Liver (tissue), 9 donors: ENCODE data around the gene KCNMA1. TPM values are rescaled to one million over a fixed set of nuclear protein-coding genes. Genes with fewer than 3 reads are reported as not detected.
A peak's percentile ranks its signal among the peaks of the same experiment; 100 is the strongest.

Experiments
- DNase-seq: peaks from one replicate; pipeline ENCODE4 v3.0.0-alpha.2; 2017; ENCODE audit warnings: low spot score
- H3K27ac ChIP-seq, 2 donors: one replicate each; pipeline ENCODE4 v1.7.0; 2013; ENCODE audit warnings: inconsistent platforms in 2 of 2, low read length in 2 of 2, control low read depth in 1 of 2, low read depth in 1 of 2, mild to moderate bottlenecking in 1 of 2
- H3K27me3 ChIP-seq, 4 donors: one replicate each; pipeline versions ENCODE4 v1.6.1 to v1.7.0; 2013; ENCODE audit warnings: low read length in 3 of 4, inconsistent platforms in 1 of 4, mild to moderate bottlenecking in 1 of 4, moderate library complexity in 1 of 4; ENCODE audit not compliant: control insufficient read depth in 4 of 4, insufficient read depth in 4 of 4
- H3K36me3 ChIP-seq, 4 donors: one replicate each; pipeline versions ENCODE4 v1.6.1 to v1.7.0; 2013; ENCODE audit warnings: low read length in 3 of 4, mild to moderate bottlenecking in 3 of 4, low read depth in 1 of 4, moderate library complexity in 1 of 4; ENCODE audit not compliant: control insufficient read depth in 4 of 4, insufficient read depth in 3 of 4
- H3K4me1 ChIP-seq, 4 donors: one replicate each; pipeline versions ENCODE4 v1.6.1 to v1.7.0; 2013; ENCODE audit warnings: low read length in 3 of 4, mild to moderate bottlenecking in 3 of 4, moderate library complexity in 1 of 4; ENCODE audit not compliant: control insufficient read depth in 4 of 4, insufficient read depth in 4 of 4
- H3K4me3 ChIP-seq, 3 donors: one replicate each; pipeline versions ENCODE4 v1.6.1 to v1.7.0; 2013; ENCODE audit warnings: low read length in 3 of 3, control low read depth in 1 of 3, low read depth in 1 of 3, mild to moderate bottlenecking in 1 of 3
- H3K9ac ChIP-seq, 2 donors: one replicate each; pipeline ENCODE4 v1.7.0; 2013; ENCODE audit warnings: low read length in 2 of 2, mild to moderate bottlenecking in 2 of 2, moderate library complexity in 2 of 2, control low read depth in 1 of 2, low read depth in 1 of 2
- H3K9me3 ChIP-seq, 4 donors: one replicate each; pipeline versions ENCODE4 v1.6.1 to v1.7.0; 2013; ENCODE audit warnings: low read length in 3 of 4; ENCODE audit not compliant: control insufficient read depth in 4 of 4
- FOXA1 ChIP-seq: IDR thresholded peaks from 2 replicates; pipeline ENCODE4 v1.6.1; 2016; ENCODE audit warnings: antibody characterized with exemption
- FOXA2 ChIP-seq: IDR thresholded peaks from 2 replicates; pipeline ENCODE4 v1.6.1; 2016; ENCODE audit warnings: antibody characterized with exemption
- GABPA ChIP-seq, 2 donors: IDR thresholded peaks in 1 of 2; conservative IDR thresholded peaks in 1 of 2; 2 replicates each; pipeline ENCODE4 v1.6.1; 2016; ENCODE audit warnings: antibody characterized with exemption in 2 of 2, mild to moderate bottlenecking in 1 of 2, moderate library complexity in 1 of 2
- HNF4G ChIP-seq: IDR thresholded peaks from 2 replicates; pipeline ENCODE4 v1.6.1; 2016; ENCODE audit warnings: antibody characterized with exemption
- JUND ChIP-seq, 2 donors: IDR thresholded peaks; 2 replicates each; pipeline ENCODE4 v1.6.1; 2016; ENCODE audit warnings: antibody characterized with exemption in 2 of 2
- NR2F2 ChIP-seq: IDR thresholded peaks from 2 replicates; pipeline ENCODE4 v1.6.1; 2016; ENCODE audit warnings: antibody characterized with exemption
- RAD21 ChIP-seq, 2 donors: IDR thresholded peaks; 2 replicates each; pipeline ENCODE4 v1.6.1; 2016; ENCODE audit warnings: antibody characterized with exemption in 2 of 2, mild to moderate bottlenecking in 2 of 2
- RXRA ChIP-seq, 2 donors: IDR thresholded peaks; 2 replicates each; pipeline ENCODE4 v1.6.1; 2017 to 2018; ENCODE audit warnings: antibody characterized with exemption in 2 of 2, mild to moderate bottlenecking in 1 of 2
- TAF1 ChIP-seq: conservative IDR thresholded peaks from 2 replicates; pipeline ENCODE4 v1.6.1; 2016; ENCODE audit warnings: antibody characterized with exemption, mild to moderate bottlenecking
- YY1 ChIP-seq: IDR thresholded peaks from 2 replicates; pipeline ENCODE4 v1.6.1; 2016; ENCODE audit warnings: antibody characterized with exemption, mild to moderate bottlenecking
- WGBS: extraction: QIAGEN DNeasy Blood & Tissue Kit; methylation state at CpG from one replicate; pipeline ENCODE4 v1.1.7; 2013; 5-methylcytosine and 5-hydroxymethylcytosine counted together
- polyA plus RNA-seq, 2 donors: library from polyadenylated mRNA; stranded (reverse) in 1 of 2; unstranded in 1 of 2; fragments of 200-250 nt in 1 of 2; fragments of >200 nt in 1 of 2; fragmentation: Nextera tagmentation in 1 of 2; extraction: Ambion mirVana in 1 of 2; gene quantifications; one replicate each; pipeline versions ENCODE4 v1.2.1 to v1.2.3, GENCODE V29; 2013 to 2015
- total RNA-seq, 2 donors: library from RNA; depleted of rRNA; stranded (reverse); fragments of >200 nt; gene quantifications; one replicate each; pipeline ENCODE4 v1.2.3, GENCODE V29; 2014
- TF ChIP-seq, protein P1 (sequence below): IDR thresholded peaks from 2 replicates; pipeline ENCODE4 v1.6.1; 2016; ENCODE audit warnings: antibody characterized with exemption, mild to moderate bottlenecking
- TF ChIP-seq, protein P2 (sequence below): IDR thresholded peaks from 2 replicates; pipeline ENCODE4 v1.6.1; 2016; ENCODE audit warnings: antibody characterized with exemption
- TF ChIP-seq, protein P3 (sequence below): IDR thresholded peaks from 2 replicates; pipeline ENCODE4 v1.6.1; 2016; ENCODE audit warnings: antibody characterized with exemption
- TF ChIP-seq, protein P4 (sequence below): IDR thresholded peaks from 2 replicates; pipeline ENCODE4 v1.6.1; 2016; ENCODE audit warnings: antibody characterized with exemption
- donor health status: healthy.
- donor health status: healthy.
- donor health status: healthy.
- donor health status: healthy.
- donor health status: healthy.

The KCNMA1 gene
- total and polyA plus RNA-seq, 4 donors = 2.5 to 9.7 (median 4.7) TPM

DNA sequence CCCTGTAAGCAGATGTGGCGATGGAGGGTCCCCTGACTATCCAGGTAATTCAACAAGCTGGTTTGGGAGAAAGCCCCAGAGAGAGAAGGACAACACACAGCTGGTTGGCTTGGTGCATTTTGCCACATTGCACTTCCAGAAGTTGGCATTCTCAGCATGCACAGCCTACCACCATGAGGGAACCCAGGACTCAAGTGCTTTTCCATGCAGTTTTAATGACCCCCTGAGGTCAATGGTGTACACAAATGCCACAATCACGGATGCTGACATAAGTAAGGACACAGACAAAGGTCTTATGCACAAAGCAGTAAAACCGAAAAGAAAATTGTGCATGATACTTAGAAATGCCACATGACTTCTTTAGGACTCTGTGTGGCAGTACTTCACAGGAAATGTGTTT is 645.1 kb downstream of the KCNMA1 start:
- 85% methylated on average over 3 of the region's 3 CpGs for WGBS
- TF ChIP-seq, protein P1, sequence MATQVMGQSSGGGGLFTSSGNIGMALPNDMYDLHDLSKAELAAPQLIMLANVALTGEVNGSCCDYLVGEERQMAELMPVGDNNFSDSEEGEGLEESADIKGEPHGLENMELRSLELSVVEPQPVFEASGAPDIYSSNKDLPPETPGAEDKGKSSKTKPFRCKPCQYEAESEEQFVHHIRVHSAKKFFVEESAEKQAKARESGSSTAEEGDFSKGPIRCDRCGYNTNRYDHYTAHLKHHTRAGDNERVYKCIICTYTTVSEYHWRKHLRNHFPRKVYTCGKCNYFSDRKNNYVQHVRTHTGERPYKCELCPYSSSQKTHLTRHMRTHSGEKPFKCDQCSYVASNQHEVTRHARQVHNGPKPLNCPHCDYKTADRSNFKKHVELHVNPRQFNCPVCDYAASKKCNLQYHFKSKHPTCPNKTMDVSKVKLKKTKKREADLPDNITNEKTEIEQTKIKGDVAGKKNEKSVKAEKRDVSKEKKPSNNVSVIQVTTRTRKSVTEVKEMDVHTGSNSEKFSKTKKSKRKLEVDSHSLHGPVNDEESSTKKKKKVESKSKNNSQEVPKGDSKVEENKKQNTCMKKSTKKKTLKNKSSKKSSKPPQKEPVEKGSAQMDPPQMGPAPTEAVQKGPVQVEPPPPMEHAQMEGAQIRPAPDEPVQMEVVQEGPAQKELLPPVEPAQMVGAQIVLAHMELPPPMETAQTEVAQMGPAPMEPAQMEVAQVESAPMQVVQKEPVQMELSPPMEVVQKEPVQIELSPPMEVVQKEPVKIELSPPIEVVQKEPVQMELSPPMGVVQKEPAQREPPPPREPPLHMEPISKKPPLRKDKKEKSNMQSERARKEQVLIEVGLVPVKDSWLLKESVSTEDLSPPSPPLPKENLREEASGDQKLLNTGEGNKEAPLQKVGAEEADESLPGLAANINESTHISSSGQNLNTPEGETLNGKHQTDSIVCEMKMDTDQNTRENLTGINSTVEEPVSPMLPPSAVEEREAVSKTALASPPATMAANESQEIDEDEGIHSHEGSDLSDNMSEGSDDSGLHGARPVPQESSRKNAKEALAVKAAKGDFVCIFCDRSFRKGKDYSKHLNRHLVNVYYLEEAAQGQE = no peak
- TF ChIP-seq RAD21 (IDR thresholded peaks at IDR 0.05) (no peak), RXRA (IDR thresholded peaks at IDR 0.05) (no peak), GABPA (IDR thresholded peaks at IDR 0.05 in 1 of 2, conservative IDR thresholded peaks at IDR 0.05 in 1 of 2) (no peak), TAF1 (no peak), FOXA1 (no peak), YY1 (no peak), HNF4G (no peak), FOXA2 (no peak), JUND (IDR thresholded peaks at IDR 0.05) (no peak)
- TF ChIP-seq, protein P2, sequence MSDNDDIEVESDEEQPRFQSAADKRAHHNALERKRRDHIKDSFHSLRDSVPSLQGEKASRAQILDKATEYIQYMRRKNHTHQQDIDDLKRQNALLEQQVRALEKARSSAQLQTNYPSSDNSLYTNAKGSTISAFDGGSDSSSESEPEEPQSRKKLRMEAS = no peak
- TF ChIP-seq, protein P3, sequence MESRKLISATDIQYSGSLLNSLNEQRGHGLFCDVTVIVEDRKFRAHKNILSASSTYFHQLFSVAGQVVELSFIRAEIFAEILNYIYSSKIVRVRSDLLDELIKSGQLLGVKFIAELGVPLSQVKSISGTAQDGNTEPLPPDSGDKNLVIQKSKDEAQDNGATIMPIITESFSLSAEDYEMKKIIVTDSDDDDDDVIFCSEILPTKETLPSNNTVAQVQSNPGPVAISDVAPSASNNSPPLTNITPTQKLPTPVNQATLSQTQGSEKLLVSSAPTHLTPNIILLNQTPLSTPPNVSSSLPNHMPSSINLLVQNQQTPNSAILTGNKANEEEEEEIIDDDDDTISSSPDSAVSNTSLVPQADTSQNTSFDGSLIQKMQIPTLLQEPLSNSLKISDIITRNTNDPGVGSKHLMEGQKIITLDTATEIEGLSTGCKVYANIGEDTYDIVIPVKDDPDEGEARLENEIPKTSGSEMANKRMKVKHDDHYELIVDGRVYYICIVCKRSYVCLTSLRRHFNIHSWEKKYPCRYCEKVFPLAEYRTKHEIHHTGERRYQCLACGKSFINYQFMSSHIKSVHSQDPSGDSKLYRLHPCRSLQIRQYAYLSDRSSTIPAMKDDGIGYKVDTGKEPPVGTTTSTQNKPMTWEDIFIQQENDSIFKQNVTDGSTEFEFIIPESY = no peak
- TF ChIP-seq, protein P4, sequence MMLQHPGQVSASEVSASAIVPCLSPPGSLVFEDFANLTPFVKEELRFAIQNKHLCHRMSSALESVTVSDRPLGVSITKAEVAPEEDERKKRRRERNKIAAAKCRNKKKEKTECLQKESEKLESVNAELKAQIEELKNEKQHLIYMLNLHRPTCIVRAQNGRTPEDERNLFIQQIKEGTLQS = no peak
- no peak for DNase-seq

DNA sequence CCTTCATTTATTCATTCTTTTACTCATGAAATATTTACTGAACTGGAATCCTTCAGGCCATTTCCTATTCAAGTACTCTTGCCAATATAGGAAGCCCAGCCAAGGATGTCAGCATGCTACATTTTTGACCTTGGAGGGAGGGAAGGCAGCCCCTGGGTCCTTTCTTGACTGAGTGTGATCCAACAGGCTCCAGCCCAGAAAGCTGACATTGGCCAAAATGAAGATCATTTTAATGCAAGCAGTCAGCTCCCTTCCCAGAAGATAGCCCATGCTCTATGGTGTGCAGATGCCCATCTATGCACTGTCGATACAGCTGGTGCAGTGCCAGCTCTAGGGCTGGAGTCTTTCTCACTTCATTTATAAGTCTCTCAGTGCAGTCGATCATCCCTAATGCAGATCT is 646.0 kb downstream of the KCNMA1 start:
- H3K9me3 ChIP-seq = no peaks in the 10 kb centered on the region
- no peak overlapping the region for H3K27ac ChIP-seq
- no peak for DNase-seq
- no peaks in the 10 kb centered on the region for H3K4me1 ChIP-seq
- no peaks in the 10 kb centered on the region for H3K36me3 ChIP-seq
- no peak overlapping the region for H3K4me3 ChIP-seq
- no peak overlapping the region for H3K9ac ChIP-seq
- WGBS = 72% methylated on average over 2 of the region's 2 CpGs
- peak; percentile 61 for TF ChIP-seq NR2F2
- TF ChIP-seq, protein P4 = no peak
- TF ChIP-seq FOXA2 = no peak
- no peaks in the 10 kb centered on the region for H3K27me3 ChIP-seq

More for the DNA sequence above, 645.1 kb downstream of the KCNMA1 start:
- no peaks in the 10 kb centered on the region for H3K9me3 ChIP-seq
- H3K27me3 ChIP-seq = no peaks in the 10 kb centered on the region
- H3K36me3 ChIP-seq = no peaks in the 10 kb centered on the region
- H3K27ac ChIP-seq = no peak overlapping the region
- H3K4me1 ChIP-seq = no peaks in the 10 kb centered on the region
- H3K4me3 ChIP-seq = no peak overlapping the region
- no peak overlapping the region for H3K9ac ChIP-seq
